NCI-H345 treated with DMSO at 0.1 percent for 48 hours (cell line): Measurements from ENCODE around the gene HPF1.
"Not testable (repeated sequence)": the region's sequence is repeated elsewhere in the genome, so short reads cannot be mapped to it uniquely, and the experiment has no call there.

ENCODE experiments used
- DNase-seq: peaks from one replicate; lab custom pipeline; 2025; ENCODE audit not compliant: unreplicated experiment; lab: John Stamatoyannopoulos, UW

The HPF1 gene

GRCh38 chr4:169741569-169741968 lies 16.2 kb downstream of the HPF1 start:
- DNase-seq = no peak

- DNase-seq = not testable (repeated sequence)
Observed at GRCh38 chr4:169738604-169739003, 19.1 kb downstream of the HPF1 start.

GRCh38 chr4:169730564-169730963 lies 27.2 kb downstream of the HPF1 start:
- no peak for DNase-seq

- no peak for DNase-seq
Observed at GRCh38 chr4:169727616-169728015, 30.1 kb downstream of the HPF1 start.

GRCh38 chr4:169724260-169724659 lies 33.5 kb downstream of the HPF1 start:
- no peak for DNase-seq

- no peak for DNase-seq
Observed at GRCh38 chr4:169723207-169723965, 34.4 kb downstream of the HPF1 start.

GRCh38 chr4:169720529-169720928 lies 37.2 kb downstream of the HPF1 start:
- DNase-seq = no peak

GRCh38 chr4:169716677-169717076 lies 41.1 kb downstream of the HPF1 start:
- no peak for DNase-seq

- DNase-seq = no peak
Observed at GRCh38 chr4:169715826-169716225, 41.9 kb downstream of the HPF1 start.

- no peak for DNase-seq
Observed at GRCh38 chr4:169707958-169708643, 49.6 kb downstream of the HPF1 start.

GRCh38 chr4:169698331-169698730 lies 59.4 kb downstream of the HPF1 start:
- no peak for DNase-seq

GRCh38 chr4:169690787-169691186 lies 67.0 kb downstream of the HPF1 start:
- DNase-seq = no peak

- no peak for DNase-seq
Observed at GRCh38 chr4:169689681-169690080, 68.1 kb downstream of the HPF1 start.

GRCh38 chr4:169682372-169683047 lies 75.2 kb downstream of the HPF1 start:
- no peak for DNase-seq
